Ammon's horn (tissue), 1 donor: ENCODE measurements around the gene SOX6.
"Not testable (repeated sequence)": the region's sequence is repeated elsewhere in the genome, so short reads cannot be mapped to it uniquely, and the experiment has no call there.

Source experiments
- DNase-seq: peaks from one replicate; pipeline ENCODE4 v3.0.0-alpha.2; 2016; ENCODE audit warnings: low spot score

The SOX6 gene

GRCh38 chr11:15930442-15931025 is 425.8 kb downstream of the SOX6 start:
- no peak for DNase-seq

GRCh38 chr11:15929371-15929901 is 426.9 kb downstream of the SOX6 start:
- no peak for DNase-seq

GRCh38 chr11:15927864-15928217 is 428.5 kb downstream of the SOX6 start:
- no peak for DNase-seq

- no peak for DNase-seq
These were observed 429.0 kb downstream of the SOX6 start for GRCh38 chr11:15927196-15927863.

- DNase-seq: no peak
These were observed 430.3 kb downstream of the SOX6 start for GRCh38 chr11:15926071-15926470.

- no peak for DNase-seq
These were observed 433.2 kb downstream of the SOX6 start for GRCh38 chr11:15923183-15923582.

GRCh38 chr11:15922745-15923144 is 433.6 kb downstream of the SOX6 start:
- not testable (repeated sequence) for DNase-seq

- no peak for DNase-seq
These were observed 435.3 kb downstream of the SOX6 start for GRCh38 chr11:15920856-15921629.

- DNase-seq: no peak
These were observed 437.7 kb downstream of the SOX6 start for GRCh38 chr11:15918674-15919073.

GRCh38 chr11:15918212-15918611 is 438.1 kb downstream of the SOX6 start:
- DNase-seq: no peak
